Midbrain (tissue), 1 donor: ENCODE data around the gene ZSCAN25.
"Not testable (repeated sequence)": the region's sequence is repeated elsewhere in the genome, so short reads cannot be mapped to it uniquely, and the experiment has no call there.

Experiments used
- DNase-seq: peaks from one replicate; lab custom pipeline; 2025; lab: John Stamatoyannopoulos, UW

ZSCAN25 gene

GRCh38 chr7:99616359-99617191 lies at the start of gene ZSCAN25:
ZSCAN25 (plus strand) TSS chr7:99616946; CDS start chr7:99619607, 2,661 bp downstream.
- peak; percentile 89 for DNase-seq

DNA sequence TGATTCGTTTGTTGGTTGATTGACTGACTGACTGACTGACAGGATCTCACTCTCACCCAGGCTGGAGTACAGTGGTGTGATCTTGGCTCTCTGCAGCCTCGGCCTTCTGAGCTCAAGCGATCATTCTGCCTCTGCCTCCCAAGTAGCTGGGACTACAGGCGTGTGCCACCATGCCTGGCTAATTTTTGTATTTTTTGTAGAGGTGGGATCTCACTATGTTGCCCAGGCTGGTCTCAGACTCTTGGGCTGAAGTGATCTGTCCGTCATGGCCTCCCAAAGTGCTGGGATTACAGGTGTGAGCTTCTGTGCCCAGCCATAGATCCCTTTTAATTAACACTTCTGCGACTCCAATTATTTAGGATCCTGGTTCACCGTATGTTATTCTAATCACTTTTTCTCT lies 48.0 kb upstream of the ZSCAN25 start:
- DNase-seq, result not testable (repeated sequence)

DNA sequence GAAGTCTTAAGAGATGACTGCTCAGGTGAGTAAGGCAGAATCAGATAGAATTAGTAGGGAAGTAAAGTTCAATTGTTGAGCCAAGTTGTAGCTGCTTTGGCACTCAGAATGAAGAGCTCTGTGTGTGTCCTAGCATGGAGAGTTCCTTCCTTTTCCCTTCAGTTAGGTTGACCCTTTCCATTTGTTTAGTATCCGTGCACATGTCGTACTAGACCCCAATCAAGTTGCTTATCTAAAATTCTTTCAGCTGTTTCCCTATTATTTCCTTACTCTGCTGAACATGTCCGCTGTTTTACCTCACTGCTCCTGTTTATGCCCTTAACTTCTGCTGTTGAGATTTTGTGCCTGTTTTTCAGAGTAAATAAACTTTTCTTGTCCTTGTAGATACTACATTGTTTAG lies 45.0 kb upstream of the ZSCAN25 start:
- no peak for DNase-seq

DNA sequence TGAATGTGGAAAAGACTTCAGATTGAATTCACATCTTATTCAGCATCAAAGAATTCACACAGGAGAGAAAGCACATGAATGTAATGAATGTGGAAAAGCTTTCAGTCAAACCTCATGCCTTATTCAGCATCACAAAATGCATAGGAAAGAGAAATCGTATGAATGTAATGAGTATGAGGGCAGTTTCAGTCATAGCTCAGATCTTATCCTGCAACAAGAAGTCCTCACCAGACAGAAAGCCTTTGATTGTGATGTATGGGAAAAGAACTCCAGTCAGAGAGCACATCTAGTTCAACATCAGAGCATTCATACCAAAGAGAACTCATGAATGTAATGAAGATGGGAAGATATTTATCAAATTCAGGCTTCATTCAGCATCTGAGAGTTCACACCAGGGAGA lies 43.5 kb upstream of the ZSCAN25 start:
- no peak for DNase-seq

DNA sequence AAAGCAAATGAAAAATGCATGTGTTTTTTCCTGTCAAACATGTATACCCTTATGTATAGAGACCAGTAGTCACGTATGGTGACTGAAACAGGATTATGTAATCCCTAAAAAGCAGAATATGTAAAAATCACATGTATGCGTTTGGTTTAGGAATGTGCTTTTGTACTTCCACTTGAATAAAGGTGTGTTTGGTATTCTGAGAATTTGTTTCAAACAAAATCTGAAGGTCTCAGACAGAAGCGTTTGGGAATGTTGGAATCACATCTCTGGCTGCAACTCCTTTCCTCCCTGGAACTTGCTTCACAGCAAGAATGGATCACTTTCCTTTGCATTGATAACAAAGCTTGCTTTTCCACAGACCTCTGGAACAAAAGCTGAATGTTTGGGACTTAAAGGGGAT lies 40.5 kb upstream of the ZSCAN25 start:
- DNase-seq, result no peak

DNA sequence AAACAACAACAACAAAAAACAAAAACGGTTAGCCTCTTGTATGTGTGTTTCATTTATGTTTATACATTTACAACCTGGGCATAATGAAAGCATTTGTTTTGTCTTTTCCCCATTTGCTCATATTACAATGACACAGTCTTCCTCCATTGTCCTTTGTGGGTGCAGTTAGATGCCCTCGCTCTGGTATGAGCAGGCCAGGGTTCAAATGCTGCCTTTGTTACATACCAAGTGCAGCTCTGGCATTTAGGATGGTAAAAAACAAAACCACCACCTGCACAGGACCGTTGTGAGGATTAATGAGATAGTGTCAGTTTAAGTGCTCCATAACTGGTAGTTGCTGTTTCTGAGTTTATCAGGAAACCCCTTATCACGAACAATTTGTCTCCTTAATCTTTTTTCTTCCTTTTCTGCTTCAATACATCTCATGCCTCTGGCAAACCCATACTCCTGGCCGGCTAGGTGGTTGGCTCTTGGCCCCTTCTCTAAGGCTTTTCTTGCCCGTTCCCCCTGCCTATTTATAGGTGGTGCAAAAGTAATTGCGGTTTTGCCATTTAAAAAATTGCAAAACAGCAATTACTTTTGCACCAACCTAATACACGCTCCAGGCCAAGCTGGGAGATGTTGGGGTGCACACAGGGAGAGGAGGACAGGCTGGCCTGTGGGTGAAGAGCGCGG lies 37.3 kb upstream of the ZSCAN25 start:
- no peak for DNase-seq

- DNase-seq, result peak; percentile 27
Observed at GRCh38 chr7:99579956-99580777, 36.6 kb upstream of the ZSCAN25 start.

GRCh38 chr7:99580778-99581332 lies 35.9 kb upstream of the ZSCAN25 start:
- DNase-seq, result not testable (repeated sequence)

GRCh38 chr7:99588868-99589267 lies 27.9 kb upstream of the ZSCAN25 start:
- no peak for DNase-seq

DNA sequence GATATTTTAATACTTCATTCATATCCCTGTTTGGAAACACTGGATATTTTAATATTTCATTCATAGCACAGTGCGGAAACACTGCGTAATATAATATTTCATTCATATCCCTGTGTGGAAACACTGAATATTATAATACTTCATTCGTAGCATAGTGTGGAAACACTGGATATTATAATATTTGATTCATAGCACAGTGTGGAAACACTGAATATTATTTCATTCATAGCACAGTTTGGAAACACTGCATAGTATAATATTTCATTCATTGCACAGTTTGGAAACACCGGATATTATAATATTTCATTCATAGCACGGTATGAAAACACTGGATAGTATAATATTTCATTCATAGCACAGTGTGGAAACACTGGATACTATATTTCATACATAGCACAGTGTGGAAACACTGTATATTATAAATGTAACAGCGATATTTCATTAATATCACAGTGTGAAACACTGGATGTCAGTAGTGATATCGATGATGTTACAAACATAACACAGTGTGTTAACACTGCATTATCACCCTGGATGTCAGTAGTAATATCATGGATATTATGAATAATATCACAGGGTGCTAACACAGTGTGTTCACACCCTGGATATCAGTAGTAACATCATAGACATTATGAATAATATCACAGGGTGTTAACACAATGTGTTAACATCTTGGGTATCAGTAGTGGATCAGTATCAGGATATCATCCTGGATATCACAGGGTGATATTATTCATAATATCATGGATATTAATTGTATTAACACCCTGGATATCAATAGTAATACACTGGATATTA lies 21.6 kb upstream of the ZSCAN25 start:
- DNase-seq, result no peak

- DNase-seq, result no peak
Observed at GRCh38 chr7:99596408-99596955, 20.3 kb upstream of the ZSCAN25 start.

- no peak for DNase-seq
Observed at GRCh38 chr7:99597762-99598501, 18.8 kb upstream of the ZSCAN25 start, which contains the start of gene TMEM225B. TMEM225B (plus strand) TSS chr7:99598267; CDS start chr7:99604389, 6,122 bp downstream.

GRCh38 chr7:99599836-99600235 lies 16.9 kb upstream of the ZSCAN25 start:
- DNase-seq, result no peak

- no peak for DNase-seq
Observed at GRCh38 chr7:99601656-99602310, 15.0 kb upstream of the ZSCAN25 start.

GRCh38 chr7:99605527-99605926 lies 11.2 kb upstream of the ZSCAN25 start:
- DNase-seq, result no peak

DNA sequence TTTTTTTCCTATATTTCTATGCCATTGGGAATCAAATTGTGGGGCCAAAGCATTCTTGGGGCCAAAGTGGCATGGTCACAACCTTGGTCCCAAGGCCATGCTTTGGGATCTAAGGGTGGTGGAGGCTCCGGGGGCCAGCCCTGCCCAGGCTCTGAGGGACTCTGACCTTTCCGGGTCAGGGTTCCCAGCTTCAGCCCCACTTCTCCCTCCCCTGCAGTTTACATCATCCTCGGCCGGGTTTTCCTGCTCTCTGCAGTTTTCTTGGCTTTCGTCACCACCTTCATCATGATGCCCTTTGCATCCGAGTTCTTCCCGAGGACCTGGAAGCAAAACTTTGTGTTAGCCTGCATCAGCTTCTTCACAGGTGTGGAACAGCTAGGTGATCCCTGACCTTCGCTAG lies 10.2 kb upstream of the ZSCAN25 start:
- no peak for DNase-seq

DNA sequence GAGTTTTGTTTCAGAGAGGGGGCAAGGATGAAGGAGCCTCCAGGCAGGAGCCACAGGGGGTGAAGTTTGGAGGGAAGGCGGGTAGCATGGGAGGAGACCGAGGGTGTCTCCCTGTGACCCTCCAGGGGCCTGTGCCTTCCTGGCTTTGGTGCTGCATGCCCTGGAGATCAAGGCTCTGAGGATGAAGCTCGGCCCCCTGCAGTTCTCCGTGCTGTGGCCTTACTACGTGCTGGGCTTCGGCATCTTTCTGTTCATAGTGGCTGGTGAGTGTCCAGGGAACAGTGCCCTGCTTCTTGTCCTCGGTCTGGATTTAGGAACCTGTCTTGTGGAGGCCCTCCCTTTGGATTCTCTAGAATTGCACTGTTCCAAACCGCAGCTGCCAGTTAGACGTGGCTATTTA lies 9.2 kb upstream of the ZSCAN25 start:
- no peak for DNase-seq

DNA sequence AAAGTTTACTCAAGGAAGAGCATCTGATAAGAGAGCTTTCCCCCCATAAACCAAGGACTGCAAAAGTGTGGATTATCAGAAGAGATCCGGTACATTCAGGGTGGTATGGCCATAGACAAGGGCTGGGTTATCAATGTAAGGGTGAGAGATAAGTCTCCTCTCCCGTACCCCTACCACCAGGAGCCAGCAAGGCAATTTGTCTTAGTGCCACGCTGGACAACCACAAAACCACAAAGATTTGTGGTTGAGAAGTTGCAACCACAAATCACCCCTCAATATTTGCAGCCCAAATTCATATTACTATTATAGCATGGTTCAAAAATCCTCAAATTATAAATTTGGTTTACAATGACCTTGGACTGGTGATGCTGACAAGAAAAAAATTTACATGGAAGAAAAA lies 2.3 kb upstream of the ZSCAN25 start:
- no peak for DNase-seq

- no peak for DNase-seq
Observed at GRCh38 chr7:99615989-99616358, 772 bp upstream of the ZSCAN25 start.
